CD14-positive monocyte (primary cell): ENCODE measurements around the gene CHML. TPM values are rescaled to one million over a fixed set of nuclear protein-coding genes. Genes with fewer than 3 reads are reported as not detected.

Experiments
- DNase-seq, 3 donors: peaks; one replicate each; pipeline ENCODE4 v3.0.0-alpha.2; 2011 to 2022
- H2AFZ ChIP-seq: 2 replicates; pipeline ENCODE4 v1.6.0; 2012; ENCODE audit warnings: mild to moderate bottlenecking, low read depth, low read length, inconsistent platforms; ENCODE audit not compliant: insufficient read depth, poor library complexity, severe bottlenecking
- H3K27ac ChIP-seq, 2 donors: 1 replicate in 1 of 2; 2 replicates in 1 of 2; pipeline ENCODE4 v1.5.1; 2012 to 2013; ENCODE audit warnings: low read length in 2 of 2, control low read depth in 1 of 2, inconsistent platforms in 1 of 2, low read depth in 1 of 2, mild to moderate bottlenecking in 1 of 2
- H3K27me3 ChIP-seq, 2 donors: one replicate each; pipeline versions ENCODE4 v1.6.0 to v1.6.1; 2011 to 2013; ENCODE audit warnings: low read length in 2 of 2; ENCODE audit not compliant: control insufficient read depth in 2 of 2, insufficient read depth in 2 of 2
- H3K36me3 ChIP-seq, 2 donors: replicated peaks in 1 of 2; 1 replicate in 1 of 2; 2 replicates in 1 of 2; pipeline versions ENCODE4 v1.5.1 to v1.6.1; 2012 to 2013; ENCODE audit warnings: low read length in 2 of 2, control low read depth in 1 of 2, inconsistent platforms in 1 of 2, mild to moderate bottlenecking in 1 of 2; ENCODE audit not compliant: insufficient read depth in 2 of 2, control insufficient read depth in 1 of 2
- H3K4me1 ChIP-seq, 2 donors: 1 replicate in 1 of 2; 2 replicates in 1 of 2; pipeline versions ENCODE4 v1.5.1 to v1.6.1; 2012 to 2013; ENCODE audit warnings: low read length in 2 of 2, control low read depth in 1 of 2, inconsistent platforms in 1 of 2, mild to moderate bottlenecking in 1 of 2, moderate library complexity in 1 of 2; ENCODE audit not compliant: insufficient read depth in 2 of 2, control insufficient read depth in 1 of 2
- H3K4me2 ChIP-seq: replicated peaks from 2 replicates; pipeline ENCODE3; 2012; ENCODE audit warnings: low read length, moderate library complexity, mild to moderate bottlenecking; ENCODE audit not compliant: poor library complexity, severe bottlenecking; ENCODE audit errors: extremely low read depth
- H3K4me3 ChIP-seq, 3 experiments: fragments of 200-600 bp in 1 of 3; sonication (generic) in 1 of 3; replicated peaks in 1 of 3; 1 replicate in 2 of 3; 2 replicates in 1 of 3; pipeline ENCODE4 v1.5.1; 2011 to 2013; ENCODE audit warnings: low read length in 3 of 3, mild to moderate bottlenecking in 3 of 3, control low read depth in 2 of 3, low read depth in 2 of 3, inconsistent platforms in 1 of 3, moderate library complexity in 1 of 3
- H3K79me2 ChIP-seq: 2 replicates; pipeline ENCODE4 v1.6.0; 2012; ENCODE audit warnings: mild to moderate bottlenecking, control low read depth, inconsistent platforms, low read length, moderate library complexity; ENCODE audit not compliant: insufficient read depth
- H3K9ac ChIP-seq: 2 replicates; pipeline ENCODE4 v1.6.0; 2017; ENCODE audit warnings: low read length, mild to moderate bottlenecking; ENCODE audit not compliant: insufficient read depth, poor library complexity, severe bottlenecking
- H3K9me3 ChIP-seq, 2 donors: replicated peaks in 1 of 2; 1 replicate in 1 of 2; 2 replicates in 1 of 2; pipeline versions ENCODE4 v1.5.1 to v1.6.1; 2012 to 2013; ENCODE audit warnings: low read length in 2 of 2, control low read depth in 1 of 2; ENCODE audit not compliant: control insufficient read depth in 1 of 2, insufficient read depth in 1 of 2
- H4K20me1 ChIP-seq: 2 replicates; pipeline ENCODE4 v1.6.0; 2012; ENCODE audit warnings: mild to moderate bottlenecking, low read length, control low read depth, moderate library complexity; ENCODE audit not compliant: insufficient read depth
- H3K27ac Mint-ChIP-seq, 7 donors: one replicate each; pipeline ENCODE4 v1.8.0; 2020; ENCODE audit warnings: mild to moderate bottlenecking in 7 of 7, mixed read lengths in 7 of 7, moderate library complexity in 6 of 7, inconsistent platforms in 2 of 7
- H3K27me3 Mint-ChIP-seq, 3 donors: one replicate each; pipeline ENCODE4 v1.8.0; 2021 to 2022; ENCODE audit warnings: low read depth in 3 of 3, mild to moderate bottlenecking in 3 of 3, mixed read lengths in 3 of 3, moderate library complexity in 3 of 3, inconsistent platforms in 1 of 3
- H3K36me3 Mint-ChIP-seq, 2 donors: one replicate each; pipeline ENCODE4 v1.8.0; 2020; ENCODE audit warnings: mixed read lengths in 2 of 2, inconsistent platforms in 1 of 2, mild to moderate bottlenecking in 1 of 2
- H3K4me1 Mint-ChIP-seq: one replicate; pipeline ENCODE4 v1.8.0; 2020; ENCODE audit warnings: mild to moderate bottlenecking, mixed read lengths
- H3K4me3 Mint-ChIP-seq, 2 donors: one replicate each; pipeline ENCODE4 v1.8.0; 2020; ENCODE audit warnings: mild to moderate bottlenecking in 2 of 2, mixed read lengths in 2 of 2, moderate library complexity in 1 of 2
- H3K9me3 Mint-ChIP-seq, 7 donors: one replicate each; pipeline ENCODE4 v1.8.0; 2020 to 2022; ENCODE audit warnings: mixed read lengths in 7 of 7, mild to moderate bottlenecking in 6 of 7, moderate library complexity in 6 of 7, inconsistent platforms in 2 of 7
- CTCF ChIP-seq: fragments of 200-600 bp; IDR thresholded peaks from one replicate; pipeline ENCODE4 v1.8.0; 2022; ENCODE audit warnings: antibody characterized with exemption, mild to moderate bottlenecking
- WGBS: methylation state at CpG from one replicate; pipeline ENCODE4 v1.1.5; 2013; ENCODE audit warnings: missing lambda C conversion rate; ENCODE audit not compliant: insufficient coverage; 5-methylcytosine and 5-hydroxymethylcytosine counted together
- intact Hi-C, 2 donors: fragments of 100-400 bp; cut with micrococcal nuclease; formaldehyde crosslinking; loops; one replicate each; pipeline versions ENCODE4 v1.15.0 to v1.15.1; 2023
- polyA plus RNA-seq, 3 donors: library from polyadenylated mRNA; depleted of rRNA in 1 of 3; unstranded in 2 of 3; stranded (reverse) in 1 of 3; fragments of 300-500 nt in 2 of 3; fragments of >200 nt in 1 of 3; fragmentation: Illumina TruSeq in 2 of 3; gene quantifications; 1 replicate in 2 of 3; 2 replicates in 1 of 3; pipeline ENCODE4 v1.2.3, GENCODE V29; 2012 to 2021

CHML gene
- polyA plus RNA-seq, 3 donors = 3.4 to 6.6 (median 3.4) TPM

DNA sequence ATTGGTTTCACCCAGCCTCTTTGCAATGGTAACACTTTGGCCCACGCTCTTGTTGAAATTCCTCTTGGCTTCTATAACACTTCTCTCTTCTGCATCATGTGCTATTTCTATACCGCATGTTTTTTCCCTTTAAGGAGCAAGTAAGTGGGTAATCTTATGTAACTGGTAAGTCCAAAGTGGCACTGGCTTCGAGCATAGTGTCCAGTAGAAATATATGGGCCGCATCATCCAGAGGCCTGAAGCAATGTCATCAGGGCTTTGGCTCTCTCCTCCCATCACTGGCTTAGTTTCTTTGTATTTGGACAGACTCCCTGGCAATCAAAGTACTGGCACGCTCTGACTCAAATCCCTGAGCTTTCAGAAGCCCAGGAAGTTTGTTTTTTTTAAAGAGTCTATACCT, 17.5 kb downstream of the CHML start:
- Mint-ChIP-seq H3K4me1 (peaks cover 5% of the 10 kb centered on the region), H3K36me3 (peaks cover 19 to 27% of the 10 kb centered on the region in 2 donors), H3K9me3 (no peaks in the 10 kb centered on the region), H3K27me3 (peaks cover 0 to 2% (median 0%) of the 10 kb centered on the region in 3 donors), H3K4me3 (no peak overlapping the region), H3K27ac (peak overlapping the region in 1 of 7 donors; percentile 23)
- Histone ChIP-seq H3K9ac (no peak overlapping the region), H3K9me3 (no peaks in the 10 kb centered on the region), H4K20me1 (no peaks in the 10 kb centered on the region), H3K4me1 (peaks cover 6% of the 10 kb centered on the region in 2 donors), H3K36me3 (peaks cover 2 to 36% of the 10 kb centered on the region in 2 donors), H3K4me2 (no peak overlapping the region), H3K4me3 (no peak overlapping the region), H3K27me3 (no peaks in the 10 kb centered on the region), H3K27ac (no peak overlapping the region), H3K79me2 (peaks cover 4% of the 10 kb centered on the region), H2AFZ (no peak overlapping the region)
- no peak for DNase-seq
- TF ChIP-seq CTCF = no peak
- intact Hi-C loops = no loop called here
- WGBS = 83% methylated on average over 1 of the region's 5 CpGs

DNA sequence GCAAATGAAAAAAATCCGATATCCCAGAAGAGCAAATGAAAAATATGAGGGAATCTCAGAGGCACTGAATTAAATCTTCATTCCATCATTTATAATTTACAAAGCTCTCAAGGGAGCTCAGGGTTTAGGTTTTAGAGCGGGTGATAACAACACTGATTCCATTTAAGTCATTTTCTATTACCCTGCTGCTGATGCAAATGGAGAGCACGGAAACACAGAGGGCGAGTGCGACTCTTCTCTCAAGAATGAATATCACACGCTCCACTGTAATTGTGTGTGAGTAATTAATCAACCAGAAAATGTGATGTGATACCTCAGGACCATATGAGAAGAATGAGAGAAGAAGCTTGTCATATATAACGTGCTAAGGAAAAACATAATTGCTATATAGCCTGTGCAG, 22.7 kb downstream of the CHML start:
- peaks cover 5% of the 10 kb centered on the region for H3K4me1 Mint-ChIP-seq
- Histone ChIP-seq H3K4me1 (peaks cover 3 to 6% of the 10 kb centered on the region in 2 donors), H2AFZ (no peak overlapping the region), H4K20me1 (no peaks in the 10 kb centered on the region), H3K27ac (no peak overlapping the region), H3K27me3 (no peaks in the 10 kb centered on the region), H3K9ac (no peak overlapping the region), H3K79me2 (no peaks in the 10 kb centered on the region), H3K4me3 (no peak overlapping the region), H3K9me3 (no peaks in the 10 kb centered on the region), H3K36me3 (peaks cover 0 to 10% of the 10 kb centered on the region in 2 donors), H3K4me2 (no peak overlapping the region)
- H3K27me3 Mint-ChIP-seq = peaks cover 0 to 1% (median 0%) of the 10 kb centered on the region in 3 donors
- 100% methylated on average over 2 of the region's 7 CpGs for WGBS
- no peaks in the 10 kb centered on the region for H3K9me3 Mint-ChIP-seq
- peaks cover 25 to 27% of the 10 kb centered on the region in 2 donors for H3K36me3 Mint-ChIP-seq
- no peak overlapping the region for H3K4me3 Mint-ChIP-seq
- peak overlapping the region in 1 of 7 donors; percentile 1 for H3K27ac Mint-ChIP-seq
- TF ChIP-seq CTCF = no peak
- intact Hi-C loops = loop anchor here in 1 of 2 donors (10.0 kb wide), 1 partner anchor 227 kb away; the partner anchor contains the start of gene EXO1
- no peak for DNase-seq
